Measurements from ENCODE around the gene TRABD.

DNA sequence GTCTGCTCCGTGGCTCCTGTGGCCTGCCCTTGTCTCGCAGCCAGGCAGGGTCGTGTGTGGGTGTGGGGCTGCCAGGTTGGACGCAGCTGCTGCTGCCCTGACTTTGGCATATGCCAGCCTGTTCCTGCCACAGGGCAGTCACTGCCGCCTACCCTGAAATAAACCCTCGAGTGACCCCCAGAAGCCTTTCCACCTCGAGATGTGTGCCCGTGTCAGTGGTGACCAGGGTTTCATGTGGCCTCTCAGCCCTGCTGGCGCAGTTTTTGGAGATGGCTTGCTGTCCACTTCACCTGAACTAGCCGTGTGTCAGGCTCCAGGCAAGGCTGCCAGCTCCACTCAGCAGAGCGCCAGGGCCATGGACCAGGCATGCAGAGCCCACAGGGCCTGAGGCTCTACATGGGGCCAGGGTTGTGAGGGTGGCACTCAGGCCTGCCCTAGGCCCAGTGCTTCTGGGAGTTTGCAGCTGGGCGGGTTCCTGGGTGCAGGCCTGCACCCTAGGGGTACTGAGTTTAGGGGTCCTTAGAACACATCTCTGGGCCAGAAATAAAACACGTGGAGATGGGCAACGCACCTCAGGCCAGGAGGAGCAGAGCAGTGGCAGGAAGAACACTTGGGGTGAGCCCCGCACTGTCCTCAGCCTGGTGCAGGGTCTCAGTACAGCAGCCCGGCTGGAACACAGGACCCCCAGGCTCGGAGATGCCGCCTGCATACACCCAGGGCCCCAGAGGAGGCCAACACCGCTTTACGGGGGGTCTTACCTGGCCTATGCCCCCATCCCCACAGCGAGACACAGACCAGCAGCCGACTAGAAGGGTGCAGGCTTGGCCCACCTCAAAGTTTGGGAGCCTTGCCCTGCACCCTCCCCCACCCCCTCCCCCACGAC lies 24.0 kb upstream of the TRABD start:
- no peak for TF ChIP-seq POLR2A (IDR thresholded peaks at IDR 0.05)
- TF ChIP-seq, protein P1, sequence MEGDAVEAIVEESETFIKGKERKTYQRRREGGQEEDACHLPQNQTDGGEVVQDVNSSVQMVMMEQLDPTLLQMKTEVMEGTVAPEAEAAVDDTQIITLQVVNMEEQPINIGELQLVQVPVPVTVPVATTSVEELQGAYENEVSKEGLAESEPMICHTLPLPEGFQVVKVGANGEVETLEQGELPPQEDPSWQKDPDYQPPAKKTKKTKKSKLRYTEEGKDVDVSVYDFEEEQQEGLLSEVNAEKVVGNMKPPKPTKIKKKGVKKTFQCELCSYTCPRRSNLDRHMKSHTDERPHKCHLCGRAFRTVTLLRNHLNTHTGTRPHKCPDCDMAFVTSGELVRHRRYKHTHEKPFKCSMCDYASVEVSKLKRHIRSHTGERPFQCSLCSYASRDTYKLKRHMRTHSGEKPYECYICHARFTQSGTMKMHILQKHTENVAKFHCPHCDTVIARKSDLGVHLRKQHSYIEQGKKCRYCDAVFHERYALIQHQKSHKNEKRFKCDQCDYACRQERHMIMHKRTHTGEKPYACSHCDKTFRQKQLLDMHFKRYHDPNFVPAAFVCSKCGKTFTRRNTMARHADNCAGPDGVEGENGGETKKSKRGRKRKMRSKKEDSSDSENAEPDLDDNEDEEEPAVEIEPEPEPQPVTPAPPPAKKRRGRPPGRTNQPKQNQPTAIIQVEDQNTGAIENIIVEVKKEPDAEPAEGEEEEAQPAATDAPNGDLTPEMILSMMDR (IDR thresholded peaks at IDR 0.05) = no peak
